Eye (tissue), 1 donor: ENCODE measurements around the gene LAMA4.

ENCODE experiments used
- DNase-seq: peaks from one replicate; pipeline ENCODE4 v3.0.0-alpha.2; 2015

Gene LAMA4

DNA sequence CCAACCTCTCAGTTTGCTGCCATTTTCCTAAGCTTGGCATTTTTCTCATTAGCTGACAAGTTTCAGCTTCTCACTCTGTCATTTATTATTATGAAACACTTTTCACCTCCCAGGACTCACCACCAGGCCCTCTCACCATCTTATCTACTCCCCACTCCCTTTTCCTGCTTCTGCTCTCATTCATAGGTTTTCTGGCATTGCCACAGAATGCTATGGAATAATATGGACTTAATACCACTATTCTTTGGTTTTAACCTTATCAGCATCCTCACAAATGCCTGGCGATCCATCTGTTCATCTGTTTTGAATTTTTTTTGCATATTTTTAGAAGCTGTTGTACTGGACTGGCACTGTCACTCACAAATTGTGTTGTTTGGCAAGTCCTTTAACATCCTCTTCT lies 16.4 kb upstream of the LAMA4 start:
- no peak for DNase-seq

GRCh38 chr6:112269979-112270566 lies 15.7 kb upstream of the LAMA4 start:
- DNase-seq: no peak

DNA sequence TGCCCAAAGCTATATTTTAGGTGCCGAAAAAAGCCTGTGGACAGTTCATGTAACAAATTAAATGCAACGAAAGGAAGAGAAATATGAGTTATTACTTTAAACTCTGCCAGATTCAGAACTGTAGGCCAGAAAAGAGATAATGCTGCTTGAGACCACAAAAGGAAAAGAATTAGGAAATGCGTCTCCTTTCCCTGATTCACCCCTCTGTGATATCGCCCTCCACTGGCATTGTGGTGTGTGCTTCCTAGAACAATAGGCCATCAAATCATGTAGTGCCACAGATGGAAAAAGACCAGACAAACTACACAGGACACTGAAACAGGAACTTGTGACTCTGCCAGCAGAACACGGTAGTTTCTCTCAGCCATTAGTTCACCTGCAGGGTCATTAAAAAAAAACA lies 14.7 kb upstream of the LAMA4 start:
- DNase-seq: no peak

- no peak for DNase-seq
Measured at GRCh38 chr6:112268654-112269053, 14.3 kb upstream of the LAMA4 start.

GRCh38 chr6:112268019-112268418 lies 13.7 kb upstream of the LAMA4 start:
- DNase-seq: no peak

DNA sequence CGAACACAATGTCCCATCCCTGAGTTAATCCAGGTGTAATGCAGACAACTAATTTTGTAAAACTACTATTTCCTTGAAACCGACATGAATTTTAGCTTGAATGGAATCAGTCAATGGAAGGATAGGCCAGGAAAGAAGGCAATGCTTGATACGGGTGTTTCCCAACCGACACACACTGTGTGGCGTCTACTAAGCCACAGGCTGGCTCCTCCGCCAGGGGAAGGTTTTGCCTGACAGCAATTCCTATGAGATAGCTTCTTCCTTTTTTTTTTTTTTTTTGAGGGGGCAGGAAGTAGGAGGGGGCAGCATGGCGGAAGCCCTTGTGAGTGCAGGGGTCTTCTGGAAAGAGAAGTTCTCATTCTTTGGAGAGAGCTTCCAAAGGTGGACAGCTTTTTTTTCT lies 12.0 kb upstream of the LAMA4 start:
- DNase-seq: no peak

GRCh38 chr6:112259337-112259675 lies 4.9 kb upstream of the LAMA4 start:
- no peak for DNase-seq

GRCh38 chr6:112258642-112259336 lies 4.4 kb upstream of the LAMA4 start:
- DNase-seq: no peak

DNA sequence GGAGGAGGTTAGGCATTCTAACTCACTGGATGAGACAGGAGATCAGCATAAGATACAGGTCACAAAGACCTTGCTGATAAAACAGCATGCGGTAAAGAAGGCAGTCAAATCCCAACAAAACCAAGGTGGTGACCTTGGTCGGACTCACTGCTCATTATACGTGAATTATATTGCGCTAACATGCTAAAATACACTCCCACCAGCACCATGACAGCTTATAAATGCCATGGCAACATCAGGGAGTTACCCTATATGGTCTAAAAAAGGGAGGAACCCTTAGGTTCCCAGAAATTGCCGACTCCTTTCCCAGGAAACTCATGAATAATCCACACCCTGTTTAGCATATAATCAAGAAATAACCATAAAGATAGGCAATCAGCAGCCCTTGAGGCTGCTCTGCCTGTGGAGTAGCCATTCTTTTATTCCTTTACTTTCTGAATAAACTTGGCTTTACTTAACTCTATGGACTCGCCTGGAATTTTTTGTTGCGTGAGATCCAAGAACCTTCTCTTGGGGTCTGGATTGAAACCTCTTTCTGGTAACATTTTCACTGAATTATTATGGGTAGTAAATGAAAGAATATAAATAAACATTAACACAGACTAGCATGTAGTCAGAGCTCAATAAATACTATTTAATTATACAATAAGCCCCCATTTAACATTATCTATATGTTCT lies 3.0 kb upstream of the LAMA4 start:
- DNase-seq: no peak

DNA sequence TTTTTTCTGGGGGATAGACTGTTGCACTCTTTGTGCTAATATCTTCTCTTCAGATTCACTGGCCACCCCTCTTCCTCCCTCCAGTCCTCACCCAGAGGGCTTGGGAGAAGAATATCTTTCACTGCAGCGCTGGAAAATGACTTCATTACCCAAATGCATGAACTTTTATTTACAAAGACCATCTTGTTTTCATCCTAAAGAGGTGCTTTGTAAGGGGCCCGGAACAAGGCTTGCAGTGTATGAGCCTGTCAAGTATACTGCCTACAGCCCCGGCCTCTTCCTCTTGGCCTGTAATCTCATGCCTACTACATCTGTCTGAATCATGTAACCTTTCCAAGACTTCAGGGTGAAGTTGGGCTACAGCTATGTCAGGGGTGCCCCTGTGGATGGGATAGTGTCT lies 554 bp upstream of the LAMA4 start:
- DNase-seq: peak; percentile 47

GRCh38 chr6:112253498-112253840 lies 898 bp downstream of the LAMA4 start:
- no peak for DNase-seq

DNA sequence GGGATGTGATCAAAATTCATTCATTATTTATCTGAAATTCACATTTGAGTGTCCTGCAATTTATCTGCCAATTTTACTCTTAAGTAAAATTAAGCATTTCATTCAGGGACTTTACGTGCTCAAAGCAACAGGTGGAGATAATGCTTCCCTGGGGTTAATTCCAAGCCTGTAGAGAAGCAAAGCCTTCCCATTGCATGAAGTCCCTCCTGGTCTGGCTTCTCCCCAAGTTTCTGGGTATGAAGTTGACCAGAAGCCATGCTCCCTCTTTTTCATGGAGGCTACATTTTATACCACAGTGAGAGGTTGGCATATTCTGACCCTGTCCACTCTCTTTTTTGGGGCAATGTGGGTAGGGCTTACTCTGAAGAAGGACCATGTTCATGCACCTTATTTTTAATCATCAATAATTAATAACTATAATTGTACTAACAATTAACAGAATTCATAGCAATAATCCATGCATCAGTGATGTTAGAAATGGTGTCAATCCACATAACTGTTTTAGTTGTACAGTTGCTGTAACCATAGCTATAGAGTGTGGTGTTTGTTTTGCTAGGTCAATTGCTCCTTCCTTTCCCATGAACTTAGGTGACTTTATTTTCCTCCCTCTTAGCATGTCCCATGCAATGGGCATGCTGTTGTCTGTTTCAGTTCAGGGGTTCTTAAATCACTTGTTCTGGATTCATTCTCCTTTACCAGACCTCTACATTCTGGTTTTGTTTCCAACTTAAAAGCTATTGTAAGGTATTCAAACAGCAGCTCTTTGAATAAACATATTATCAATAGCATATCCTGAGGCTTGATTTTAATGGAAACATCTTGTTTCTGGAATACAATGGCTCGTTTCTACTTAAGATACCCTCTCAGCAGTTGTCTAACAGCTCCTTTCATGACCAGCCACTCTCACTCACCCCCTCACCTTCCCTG lies 1.5 kb downstream of the LAMA4 start:
- peak; percentile 44 for DNase-seq

GRCh38 chr6:112251171-112251875 lies 3.0 kb downstream of the LAMA4 start:
- DNase-seq: peak; percentile 33

GRCh38 chr6:112249489-112249888 lies 4.9 kb downstream of the LAMA4 start:
- DNase-seq: no peak

GRCh38 chr6:112247275-112247674 lies 7.1 kb downstream of the LAMA4 start:
- DNase-seq: no peak

- peak; percentile 77 for DNase-seq
Measured at GRCh38 chr6:112245511-112246203, 8.7 kb downstream of the LAMA4 start.

DNA sequence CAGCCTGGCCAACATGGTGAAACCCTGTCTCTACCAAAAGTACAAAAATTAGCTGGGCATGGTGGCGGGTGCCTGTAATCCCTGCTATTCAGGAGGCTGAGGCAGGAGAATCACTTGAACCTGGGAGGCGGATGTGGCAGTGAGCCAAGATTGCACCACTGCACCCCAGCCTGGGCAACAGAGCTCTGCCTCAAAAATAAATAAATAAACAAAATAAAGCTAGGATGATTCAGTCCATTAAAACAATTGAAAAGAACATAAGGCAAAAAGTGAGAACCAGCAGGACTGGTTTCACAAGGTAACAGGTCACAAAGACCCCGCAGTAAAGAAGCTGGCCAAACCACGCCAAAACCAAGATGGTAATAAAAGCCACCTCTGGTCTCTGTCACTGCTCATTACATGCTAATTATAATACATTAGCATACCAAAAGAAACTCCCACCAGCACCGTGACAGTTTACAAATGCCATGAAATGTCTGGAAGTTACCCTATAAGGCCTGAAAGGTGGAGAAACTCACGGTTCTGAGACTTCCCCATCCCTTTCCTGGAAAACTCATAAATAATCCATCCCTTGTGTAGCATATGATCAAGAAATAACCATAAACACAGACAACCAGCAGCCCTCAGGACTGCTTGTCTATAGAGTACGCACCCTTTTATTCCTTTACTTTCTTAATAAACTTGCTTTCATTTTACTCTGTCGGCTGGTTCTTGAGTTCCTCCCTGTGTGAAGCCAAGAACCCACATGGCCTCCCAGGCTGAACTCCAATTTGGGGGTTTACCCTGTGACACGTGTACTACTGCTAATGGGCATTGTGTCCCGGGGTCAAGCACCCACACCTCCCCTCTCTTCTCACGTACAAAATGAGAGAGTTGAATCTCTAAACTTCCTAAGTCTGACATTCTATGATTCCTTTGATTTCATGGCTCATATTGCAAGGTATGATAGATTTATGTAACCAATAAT lies 10.2 kb downstream of the LAMA4 start:
- no peak for DNase-seq

GRCh38 chr6:112241820-112242429 lies 12.4 kb downstream of the LAMA4 start:
- DNase-seq: no peak

DNA sequence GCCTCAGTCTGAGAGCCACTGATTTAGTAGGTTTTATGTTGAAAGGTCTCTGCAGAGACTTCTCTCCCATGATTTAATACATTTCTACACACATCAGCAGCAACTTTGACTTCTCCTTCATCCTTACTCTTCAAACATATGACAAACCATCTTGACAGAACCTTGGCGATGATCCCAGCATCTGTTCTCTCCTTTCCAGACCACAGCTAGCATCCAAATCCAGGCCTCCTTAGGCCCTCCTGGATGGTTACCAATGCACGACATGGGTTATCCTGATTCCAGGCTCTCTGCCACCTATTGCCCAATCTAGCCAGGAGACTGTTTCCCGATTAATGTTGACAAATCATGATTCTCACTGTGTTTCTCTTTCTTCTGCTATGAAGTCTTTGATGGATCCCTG lies 16.8 kb downstream of the LAMA4 start:
- DNase-seq: no peak

GRCh38 chr6:112237066-112237465 lies 17.3 kb downstream of the LAMA4 start:
- no peak for DNase-seq

- no peak for DNase-seq
Measured at GRCh38 chr6:112235956-112236355, 18.4 kb downstream of the LAMA4 start.
